Right ventricle myocardium inferior (tissue), 1 donor: ENCODE data around the gene GPR173. TPM values are rescaled to one million over a fixed set of nuclear protein-coding genes. Genes with fewer than 3 reads are reported as not detected.

ENCODE experiments used
- ATAC-seq: fragments of 200-7000 bp; cut with Tn5 transposase; one replicate; pipeline ENCODE4 v1.9.1; 2020; ENCODE audit warnings: mild to moderate bottlenecking, moderate library complexity
- DNase-seq: peaks from one replicate; pipeline ENCODE4 v3.0.0; 2021; ENCODE audit errors: missing footprints
- intact Hi-C: fragments of 100-400 bp; cut with DNase I; formaldehyde crosslinking; loops from one replicate; pipeline ENCODE4 v1.11.0; 2022
- total RNA-seq: library from RNA; stranded (reverse); fragmentation: NEBNext Ultra II Directional; extraction: Animal tissue kit (Norgen Biotek cat#: 25700); gene quantifications from one replicate; pipeline ENCODE4 v1.2.1, GENCODE V29; 2021
- donor health status: DM: no; HTN: yes; CAD: no; lungs with severe emphysema.

The GPR173 gene
- total RNA-seq, 1 donor from 2014 or later = 0.35 TPM

DNA sequence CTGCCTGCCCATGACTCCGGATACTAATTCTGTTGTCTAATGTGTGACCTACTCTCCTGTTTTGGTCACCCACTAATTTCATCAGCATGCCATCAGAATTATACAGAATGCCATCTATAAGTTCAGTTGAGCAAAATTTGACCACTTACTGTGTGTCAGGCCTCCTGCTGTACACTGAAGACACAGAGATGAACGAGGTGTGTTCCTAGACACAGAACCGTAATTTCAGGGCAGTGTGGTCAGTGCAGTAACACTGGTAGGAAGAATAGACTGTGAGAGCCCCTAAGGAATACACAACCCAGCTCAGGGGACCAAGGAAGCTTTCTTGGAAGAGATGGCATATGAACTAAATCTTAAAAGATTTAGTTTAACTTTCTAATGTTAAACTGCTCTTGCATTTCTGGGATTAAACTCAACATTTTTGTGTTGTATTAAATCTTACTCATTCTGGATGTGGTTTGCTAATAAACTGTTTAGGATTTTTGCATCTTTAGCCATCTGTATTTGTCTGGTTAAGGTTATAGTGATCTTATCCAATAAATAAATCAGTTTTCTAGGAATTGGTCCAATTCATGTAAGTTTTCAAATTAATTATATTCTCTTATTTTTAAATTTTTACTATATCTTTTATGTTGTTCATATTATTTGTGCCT is 79.6 kb downstream of the GPR173 start:
- ATAC-seq (no peak), DNase-seq (no peak)
- intact Hi-C loops = no loop called here

Other genes with a start within 250 kb of the GPR173 start
- not detected for gene XAGE5, start 237.5 kb upstream of the GPR173 start, total RNA-seq
- gene XAGE3, start 180.7 kb upstream of the GPR173 start, total RNA-seq = not detected
- gene FAM156B, start 151.5 kb upstream of the GPR173 start, total RNA-seq = 6.8 TPM
- 7.3 TPM for gene FAM156A, start 90.3 kb upstream of the GPR173 start, total RNA-seq
- gene TSPYL2, start 33.6 kb downstream of the GPR173 start, total RNA-seq = 34.1 TPM
- 3.4 TPM for gene KANTR, start 45.4 kb downstream of the GPR173 start, total RNA-seq
- 28.1 TPM for gene KDM5C, start 176.4 kb downstream of the GPR173 start, total RNA-seq
- gene IQSEC2, start 232.8 kb downstream of the GPR173 start, total RNA-seq = 11.6 TPM